Measurements from ENCODE around the gene DICER1.

DNA sequence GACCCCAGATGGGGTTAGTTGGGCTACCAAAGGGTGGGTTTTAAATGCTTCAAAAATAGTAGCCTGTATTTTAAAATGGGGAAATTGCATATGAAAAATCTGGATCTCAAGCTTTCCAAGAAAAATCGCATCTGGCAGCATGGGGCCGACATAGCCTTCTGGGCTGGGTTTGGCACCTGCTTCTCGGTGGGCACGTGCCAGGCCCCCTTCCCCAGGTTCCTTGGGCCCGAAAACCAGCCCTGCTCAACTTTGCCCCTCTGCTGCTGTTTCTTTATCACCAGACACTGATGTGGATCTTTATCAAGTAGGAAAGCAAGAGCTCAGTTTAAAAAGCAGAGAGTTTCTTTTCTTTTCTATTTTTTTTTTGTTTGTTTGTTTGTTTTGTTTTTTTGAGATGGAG lies 95.1 kb downstream of the DICER1 start:
- TF ChIP-seq, protein P1, sequence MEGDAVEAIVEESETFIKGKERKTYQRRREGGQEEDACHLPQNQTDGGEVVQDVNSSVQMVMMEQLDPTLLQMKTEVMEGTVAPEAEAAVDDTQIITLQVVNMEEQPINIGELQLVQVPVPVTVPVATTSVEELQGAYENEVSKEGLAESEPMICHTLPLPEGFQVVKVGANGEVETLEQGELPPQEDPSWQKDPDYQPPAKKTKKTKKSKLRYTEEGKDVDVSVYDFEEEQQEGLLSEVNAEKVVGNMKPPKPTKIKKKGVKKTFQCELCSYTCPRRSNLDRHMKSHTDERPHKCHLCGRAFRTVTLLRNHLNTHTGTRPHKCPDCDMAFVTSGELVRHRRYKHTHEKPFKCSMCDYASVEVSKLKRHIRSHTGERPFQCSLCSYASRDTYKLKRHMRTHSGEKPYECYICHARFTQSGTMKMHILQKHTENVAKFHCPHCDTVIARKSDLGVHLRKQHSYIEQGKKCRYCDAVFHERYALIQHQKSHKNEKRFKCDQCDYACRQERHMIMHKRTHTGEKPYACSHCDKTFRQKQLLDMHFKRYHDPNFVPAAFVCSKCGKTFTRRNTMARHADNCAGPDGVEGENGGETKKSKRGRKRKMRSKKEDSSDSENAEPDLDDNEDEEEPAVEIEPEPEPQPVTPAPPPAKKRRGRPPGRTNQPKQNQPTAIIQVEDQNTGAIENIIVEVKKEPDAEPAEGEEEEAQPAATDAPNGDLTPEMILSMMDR (conservative IDR thresholded peaks at IDR 0.05 in 1 of 2, IDR thresholded peaks at IDR 0.05 in 1 of 2; ENCODE audit: extremely low read depth in 1 of 2, insufficient read depth in 1 of 2, low read depth in 1 of 2, low read length in 2 of 2) = no peak
- no peak for TF ChIP-seq EZH2 (IDR thresholded peaks at IDR 0.05; ENCODE audit: borderline replicate concordance, low read length)

All from mammary epithelial cell (primary cell).